Stimulated activated CD4-positive, alpha-beta T cell treated with anti-CD3 and anti-CD28 coated beads, Interleukin-4, amount 100 ng/mL, for 48 hours (primary cell): ENCODE results near the gene SLC19A1.

Experiments used
- DNase-seq, 2 donors: peaks; one replicate each; pipeline ENCODE4 v3.0.0-alpha.2; 2020; ENCODE audit warnings: low read depth in 2 of 2

SLC19A1 gene

DNA sequence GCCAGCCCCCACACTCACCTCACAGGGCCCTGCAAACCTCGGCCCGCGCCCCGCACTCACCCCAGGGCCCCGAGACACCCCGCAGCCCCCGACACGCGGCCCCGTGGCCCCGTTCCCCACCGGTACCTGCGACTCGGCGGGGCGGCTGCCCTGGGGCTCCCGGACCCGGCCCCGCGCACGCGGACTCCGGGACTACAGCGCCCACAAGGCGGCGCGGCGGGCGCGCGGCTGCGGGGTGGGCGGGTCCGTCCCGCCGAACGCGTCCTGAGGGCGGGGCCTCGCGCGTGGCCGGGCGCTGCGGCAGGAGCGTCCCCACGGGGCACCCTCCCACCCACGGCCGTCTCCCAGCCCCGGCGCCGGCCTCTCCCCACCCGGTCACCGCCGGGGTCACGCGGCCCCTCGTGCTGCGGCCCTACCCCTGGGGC is at the start of gene SLC19A1:
SLC19A1 (minus strand) TSS at position 199 of the 425 bp plus-strand sequence. CDS start 4,481 bp downstream, outside the sequence.
- DNase-seq, result peak; percentile 61 to 66

DNA sequence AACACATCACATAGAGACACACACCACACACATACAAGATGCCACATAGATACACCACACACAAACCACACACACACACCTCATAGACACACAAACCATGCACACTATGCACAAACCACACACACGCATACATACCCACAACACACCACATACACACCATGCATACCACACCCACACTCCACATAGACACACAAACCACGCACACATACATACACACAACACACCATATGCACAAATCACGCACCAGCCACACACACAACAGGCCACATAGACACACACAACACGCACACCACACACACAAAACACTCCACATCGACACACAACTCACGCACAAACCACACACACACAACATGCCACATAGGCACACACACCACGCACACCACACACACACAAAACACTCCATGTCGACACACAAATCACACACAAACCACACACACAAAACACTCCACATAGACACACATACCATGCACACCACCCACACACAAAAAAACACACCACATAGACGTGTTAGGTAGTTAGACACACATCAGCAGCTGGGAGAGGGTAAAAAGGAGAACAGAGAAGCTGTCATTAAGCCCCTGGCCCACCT is 49.5 kb upstream of the SLC19A1 start:
- no peak for DNase-seq

DNA sequence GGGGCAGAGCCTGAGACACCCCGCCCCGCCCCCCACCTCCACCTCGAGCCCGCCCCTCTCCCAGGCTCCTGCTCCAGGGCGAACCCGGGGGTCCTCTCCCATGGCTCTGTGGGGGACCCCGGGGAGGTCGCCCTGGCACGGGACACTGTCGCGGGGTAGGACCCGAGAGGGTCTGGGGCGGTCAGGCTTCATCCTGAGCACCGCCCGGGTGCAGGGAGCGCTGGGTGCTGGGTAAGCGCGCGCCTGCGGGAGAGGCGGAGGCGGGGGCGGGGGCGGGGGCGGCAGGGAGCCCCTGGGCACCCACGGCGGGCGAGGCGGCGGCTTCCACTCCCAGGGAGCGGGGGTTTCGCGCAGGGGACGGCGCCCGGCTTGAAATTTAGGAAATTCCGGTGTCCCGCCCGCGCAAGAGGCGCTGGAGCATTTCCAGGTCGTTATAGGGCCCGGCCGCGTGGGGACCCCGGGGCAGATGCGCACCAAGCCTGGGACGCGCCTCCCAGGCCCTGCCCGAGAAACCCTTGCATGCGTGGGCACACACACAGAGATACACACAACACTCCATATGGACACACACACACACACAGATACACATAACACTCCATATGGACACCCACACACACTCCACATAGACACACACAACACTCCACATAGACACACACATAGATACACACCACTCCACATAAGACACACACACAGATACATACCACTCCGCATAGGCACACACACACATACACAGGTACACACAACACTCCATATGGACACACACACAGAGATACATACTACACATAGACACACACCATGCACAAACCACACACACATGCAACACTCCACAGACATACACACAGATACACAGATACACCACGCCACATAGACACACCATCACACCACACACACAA is 48.7 kb upstream of the SLC19A1 start:
- peak; percentile 50 for DNase-seq

DNA sequence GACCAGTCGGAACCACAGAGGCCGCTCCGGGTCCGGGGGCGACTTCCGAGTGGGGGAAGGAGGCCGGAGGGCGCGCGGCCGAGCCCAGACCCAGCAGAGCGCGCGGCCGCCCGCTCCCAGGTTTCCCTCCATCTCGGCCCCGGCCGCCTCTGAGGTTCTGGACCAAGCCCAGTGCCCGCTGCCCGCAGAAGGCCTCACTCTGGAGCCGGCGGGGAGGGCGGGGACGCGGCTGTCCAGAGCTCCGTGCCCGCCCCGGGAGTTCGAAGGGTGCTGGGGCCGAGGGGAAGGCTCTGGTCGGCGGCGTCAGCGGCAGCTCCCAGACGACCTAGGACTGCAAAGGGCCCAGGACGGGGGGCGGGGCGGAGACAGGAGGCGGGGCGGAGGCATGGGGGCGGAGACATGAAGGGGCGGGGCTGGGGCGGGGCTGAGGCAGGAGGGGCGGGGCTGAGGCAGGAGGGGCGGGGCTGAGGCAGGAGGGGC is 48.0 kb upstream of the SLC19A1 start:
- peak; percentile 64 to 80 for DNase-seq

DNA sequence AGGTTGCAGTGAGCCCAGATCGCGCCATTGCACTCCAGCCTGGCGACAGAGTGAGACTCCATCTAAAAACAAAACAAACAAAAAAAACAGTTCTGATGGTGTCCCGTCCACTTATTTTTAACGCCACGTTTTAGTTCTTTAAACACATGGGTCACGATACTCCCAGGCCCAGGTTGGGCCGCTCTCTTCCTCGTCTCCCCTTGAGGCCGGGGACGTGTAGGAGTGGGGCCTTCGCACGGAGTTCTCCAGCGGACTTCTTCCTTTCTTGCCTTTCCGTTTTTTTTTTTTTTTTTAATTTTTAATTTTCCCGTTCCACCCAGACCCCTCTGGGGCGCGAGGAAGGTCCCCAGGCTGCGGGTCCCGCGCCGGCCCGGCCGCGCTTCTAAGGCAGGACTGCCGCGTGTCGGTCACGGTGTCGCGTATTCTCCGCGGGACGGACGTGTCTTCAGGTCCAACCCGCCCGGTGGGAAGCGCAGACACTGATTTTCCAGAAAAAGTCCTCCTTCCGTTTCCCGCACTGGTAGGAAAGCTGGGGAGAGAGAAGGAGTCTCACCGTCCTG is 47.5 kb upstream of the SLC19A1 start:
- no peak for DNase-seq

DNA sequence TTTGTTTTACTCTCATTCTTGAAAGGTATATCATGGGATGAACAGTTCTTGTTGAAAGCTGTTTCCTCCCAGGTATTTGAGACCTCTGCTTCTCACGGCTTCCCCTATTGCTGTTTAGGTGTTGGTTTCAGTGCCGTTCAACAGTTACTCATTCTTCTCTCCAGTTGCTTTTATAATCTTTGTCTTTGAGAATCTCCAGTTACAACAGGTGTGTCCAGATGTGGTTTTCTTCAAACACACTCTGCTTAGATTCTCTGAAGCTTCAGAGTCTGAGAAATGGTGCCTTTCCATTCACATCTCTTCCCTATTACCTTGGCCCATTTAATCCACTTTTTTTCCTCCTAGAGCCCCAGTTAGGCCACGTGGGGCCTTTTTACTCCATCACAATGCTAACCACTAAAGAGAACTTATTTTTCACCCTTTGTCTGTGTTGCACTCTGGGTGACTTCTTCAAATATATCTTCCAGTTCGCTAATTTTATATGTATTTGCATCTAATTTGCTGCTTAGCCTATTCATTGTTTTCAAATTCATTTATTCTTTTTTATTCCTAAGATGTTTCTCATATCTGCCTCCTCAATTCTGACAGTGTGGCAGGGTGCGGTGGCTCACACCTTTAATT is 46.7 kb upstream of the SLC19A1 start:
- DNase-seq, result no peak

DNA sequence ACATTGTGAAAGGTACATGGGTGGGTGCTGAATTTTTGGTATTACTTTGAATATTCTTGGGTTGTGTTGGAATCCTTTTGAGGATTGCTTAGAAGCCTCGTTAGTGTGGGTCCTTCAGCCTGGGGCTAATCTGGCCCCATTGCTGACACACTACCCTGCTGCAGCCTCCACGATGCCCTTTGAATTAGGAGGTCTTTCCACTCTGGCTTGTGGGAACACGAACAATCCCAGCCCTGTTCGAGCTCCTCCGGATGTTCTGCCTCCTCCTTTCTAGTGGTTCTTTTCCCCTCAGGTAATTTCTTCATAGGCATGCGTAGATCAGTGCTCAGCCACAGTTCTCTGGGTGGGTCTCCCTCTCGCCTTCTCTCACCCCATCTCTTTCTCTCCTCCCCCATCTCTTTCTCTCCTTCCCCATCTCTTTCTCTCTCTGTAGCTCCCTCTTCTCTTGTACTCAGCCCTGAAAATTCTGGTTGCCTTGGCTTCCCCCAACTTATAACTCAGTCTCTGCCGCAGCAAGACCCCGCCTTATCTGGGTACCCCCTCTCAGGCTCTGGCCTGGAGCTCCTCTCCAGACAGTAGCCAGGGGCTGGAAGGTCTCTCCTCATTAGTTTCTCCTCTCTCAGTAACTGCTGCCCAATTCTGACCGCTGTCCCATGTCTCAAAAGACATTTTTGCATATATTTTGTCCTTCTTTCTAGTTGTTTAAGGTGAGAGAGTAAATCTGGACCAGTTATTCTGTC is 46.0 kb upstream of the SLC19A1 start:
- no peak for DNase-seq

DNA sequence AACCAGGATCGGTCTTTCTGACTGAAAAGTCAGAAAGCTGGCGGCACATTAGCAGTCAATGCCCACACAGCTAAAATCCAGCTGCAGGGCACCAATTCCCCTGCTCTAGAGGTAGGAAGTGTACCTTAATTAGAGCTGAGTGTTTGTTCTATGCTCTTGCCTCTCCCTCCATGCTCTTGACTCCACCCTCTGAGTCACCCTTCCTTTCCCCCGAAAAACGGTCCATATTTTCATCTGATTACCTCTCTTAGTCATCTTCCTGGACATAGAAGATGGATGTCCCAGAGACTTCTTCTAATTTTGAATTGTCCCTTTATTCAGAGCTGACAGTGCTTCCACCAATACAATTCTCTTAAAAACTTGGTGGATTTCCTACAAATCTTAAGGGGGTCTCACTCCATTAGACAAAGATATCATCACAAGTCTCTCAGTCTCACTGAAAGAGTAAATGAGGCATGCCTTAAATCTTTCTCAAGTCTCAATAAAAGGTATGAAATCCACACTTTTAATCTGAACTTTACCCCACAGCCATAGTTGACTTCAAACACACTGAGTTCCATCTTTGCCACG is 44.1 kb upstream of the SLC19A1 start:
- DNase-seq, result no peak

DNA sequence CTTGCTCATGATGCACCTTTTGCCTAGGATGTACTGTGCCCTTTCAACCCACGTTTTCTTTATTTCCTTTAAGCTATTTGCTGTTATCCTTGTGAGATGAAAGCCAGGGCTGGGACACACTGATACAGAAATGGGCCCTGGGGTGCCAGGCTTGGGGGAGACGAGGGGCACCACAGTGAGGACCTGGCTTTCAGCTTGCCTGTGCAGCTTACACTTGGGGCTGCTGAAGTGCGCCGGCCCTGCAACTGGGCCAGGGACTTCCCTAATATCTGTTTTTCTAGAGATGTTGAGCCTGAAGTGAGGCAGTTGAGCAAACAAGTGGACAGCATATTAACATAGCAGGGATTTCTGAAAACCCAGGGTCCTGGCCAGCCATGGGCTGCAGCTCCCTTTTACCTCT is 42.5 kb upstream of the SLC19A1 start:
- DNase-seq, result no peak

DNA sequence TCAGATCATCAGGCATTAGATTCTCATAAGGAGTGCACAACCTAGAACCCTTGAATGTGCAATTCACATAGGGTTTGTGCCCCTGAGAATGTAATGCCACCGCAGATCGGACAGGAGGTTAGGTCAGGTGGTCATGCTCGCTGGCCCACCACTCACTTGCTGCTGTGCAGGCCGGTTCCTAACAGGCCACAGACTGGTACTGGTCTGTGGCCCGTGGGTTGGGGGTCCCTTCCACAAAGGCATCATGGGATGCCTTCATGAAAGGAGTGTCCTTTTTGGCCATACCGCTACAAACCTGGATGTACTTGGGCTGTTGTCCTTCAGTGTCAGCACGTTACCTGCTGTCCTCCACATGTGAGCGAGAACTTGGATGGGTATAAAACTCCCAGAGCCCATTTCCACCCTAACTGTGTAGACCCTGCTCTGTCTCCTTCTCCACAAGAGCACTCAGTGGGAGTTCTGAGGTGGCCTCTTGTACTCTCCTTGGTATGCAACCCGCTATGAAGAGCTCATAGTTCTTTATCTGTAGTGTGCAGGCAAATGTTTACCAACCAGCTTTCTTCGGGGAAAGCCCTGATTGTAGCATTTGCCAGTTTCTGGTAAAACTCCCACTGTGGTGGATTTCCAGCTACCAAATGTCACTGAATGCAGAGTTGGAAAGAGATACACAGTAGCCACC is 41.7 kb upstream of the SLC19A1 start:
- no peak for DNase-seq

DNA sequence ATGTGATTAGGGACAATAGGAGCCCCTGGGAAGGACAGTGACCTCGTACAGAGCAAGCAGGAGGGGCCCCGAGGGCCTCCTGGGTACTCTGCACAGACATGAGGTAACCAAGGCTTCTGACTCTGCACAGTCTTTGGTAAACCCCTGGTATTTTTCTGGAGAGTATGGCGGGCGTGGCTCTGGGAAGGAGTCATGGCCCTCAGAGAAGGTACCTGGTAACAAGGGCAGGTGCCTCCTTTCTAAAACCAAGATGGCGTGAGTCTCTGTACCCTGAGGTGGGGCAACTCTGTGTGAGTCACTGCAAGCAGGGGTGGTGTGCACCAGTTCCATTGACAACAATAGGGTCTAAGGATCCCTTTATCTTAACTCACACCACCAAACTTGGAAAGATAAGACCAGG is 39.9 kb upstream of the SLC19A1 start:
- DNase-seq, result no peak

DNA sequence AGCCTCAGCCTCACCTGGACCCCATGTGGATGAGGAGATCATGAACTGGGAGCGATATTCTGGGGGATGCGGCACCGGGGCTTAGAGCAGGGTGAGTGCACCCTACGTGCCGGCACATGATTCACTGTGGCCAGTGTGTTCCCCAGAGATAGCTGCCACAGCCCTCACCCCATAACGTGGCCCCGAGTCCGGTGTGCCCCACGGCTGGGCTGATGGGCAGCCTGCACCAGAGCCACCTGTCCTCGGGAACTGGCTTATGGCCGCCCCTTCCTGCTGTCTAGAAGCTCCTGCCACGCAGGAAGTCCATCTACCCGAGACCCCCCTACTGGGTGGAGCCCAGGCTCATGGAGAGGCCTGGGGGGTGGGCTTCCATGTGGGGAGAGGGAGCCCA is 39.1 kb upstream of the SLC19A1 start:
- no peak for DNase-seq

DNA sequence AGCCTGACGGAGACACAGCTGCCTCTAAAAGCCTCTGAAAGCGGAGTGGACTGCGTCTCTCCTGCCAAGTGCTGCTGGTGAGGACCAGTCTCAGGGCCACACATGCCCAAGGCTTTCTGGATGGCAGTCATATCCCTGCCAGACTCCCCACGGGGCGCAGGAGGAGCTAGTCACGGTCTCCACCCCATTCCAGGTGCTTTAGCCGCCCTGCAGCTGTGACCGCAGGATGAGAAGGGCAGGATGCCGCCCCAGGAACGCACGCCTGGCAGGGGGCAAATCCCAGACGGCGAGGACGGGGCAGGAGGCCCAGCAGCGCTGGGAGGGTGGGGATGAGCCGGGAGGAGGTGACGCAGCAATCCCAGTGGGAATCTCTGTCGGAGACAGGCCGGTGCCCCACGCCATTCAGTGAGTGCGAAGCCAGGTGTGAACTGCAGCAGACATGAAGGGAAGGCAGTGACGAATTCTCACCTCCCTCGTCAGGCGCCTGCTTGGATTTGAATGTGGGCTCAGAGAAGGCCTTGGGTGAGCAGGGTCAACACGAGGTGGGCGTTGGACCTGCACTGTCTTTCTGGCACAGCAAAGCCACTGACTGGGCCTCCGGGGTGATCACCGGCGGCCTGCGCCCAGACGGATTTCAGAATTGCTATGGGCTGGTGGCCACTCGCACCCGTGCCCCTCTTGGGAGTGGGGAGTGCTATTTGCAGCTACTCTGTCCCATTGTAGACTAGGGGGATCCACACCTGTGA is 38.5 kb upstream of the SLC19A1 start:
- no peak for DNase-seq

DNA sequence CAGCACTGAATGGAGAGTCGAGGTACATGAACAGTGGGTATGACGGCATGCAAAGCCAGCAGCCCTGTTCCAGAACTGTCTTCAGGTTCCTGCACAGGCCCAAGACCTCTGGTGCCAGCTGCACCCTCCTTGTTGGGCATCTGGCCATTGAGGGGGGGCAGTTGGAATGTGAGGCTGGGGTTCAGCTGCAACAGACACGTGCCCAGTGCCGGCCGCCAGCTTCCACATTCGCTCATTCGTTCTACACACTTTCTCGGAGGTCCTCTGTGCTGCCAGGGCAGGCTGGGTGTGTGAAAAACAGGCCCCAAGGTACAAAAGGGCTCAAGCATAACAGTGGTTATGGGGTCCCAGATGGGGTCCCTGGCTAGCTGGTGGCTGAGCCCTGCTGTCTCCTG is 37.9 kb upstream of the SLC19A1 start:
- DNase-seq, result no peak

DNA sequence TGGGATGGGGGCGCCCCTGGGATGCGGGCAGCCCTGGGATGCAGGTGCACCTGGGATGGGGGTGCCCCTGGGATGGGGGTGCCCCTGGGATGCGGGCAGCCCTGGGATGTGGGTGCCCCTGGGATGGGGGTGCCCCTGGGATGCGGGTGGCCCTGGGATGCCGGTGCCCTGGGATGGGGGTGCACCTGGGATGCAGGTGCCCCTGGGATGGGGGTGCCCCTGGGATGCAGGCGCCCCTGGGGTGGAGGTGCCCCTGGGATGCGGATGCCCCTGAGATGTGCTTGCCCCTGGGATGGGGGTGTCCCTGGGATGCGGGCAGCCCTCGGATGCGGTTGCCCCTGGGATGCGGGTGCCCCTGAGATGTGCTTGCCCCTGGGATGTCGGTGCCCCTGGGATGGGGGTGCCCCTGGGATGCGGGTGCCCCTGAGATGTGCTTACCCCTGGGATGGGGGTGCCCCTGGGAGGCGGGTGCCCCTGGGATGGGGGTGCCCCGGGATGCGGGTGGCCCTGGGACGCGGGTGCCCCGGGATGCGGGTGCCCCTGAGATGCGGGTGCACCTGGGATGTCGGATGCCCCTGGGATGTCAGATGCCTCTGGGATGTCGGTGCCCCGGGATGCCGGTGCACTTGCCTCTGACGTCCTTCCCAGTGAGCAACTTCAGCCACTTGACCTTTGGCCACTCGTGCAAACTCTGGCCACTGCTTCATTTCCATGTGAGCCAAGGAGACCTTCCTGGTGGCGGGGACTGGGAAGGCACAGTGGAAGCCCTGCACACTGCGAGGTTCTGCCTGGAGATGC is 37.3 kb upstream of the SLC19A1 start:
- DNase-seq, result no peak

DNA sequence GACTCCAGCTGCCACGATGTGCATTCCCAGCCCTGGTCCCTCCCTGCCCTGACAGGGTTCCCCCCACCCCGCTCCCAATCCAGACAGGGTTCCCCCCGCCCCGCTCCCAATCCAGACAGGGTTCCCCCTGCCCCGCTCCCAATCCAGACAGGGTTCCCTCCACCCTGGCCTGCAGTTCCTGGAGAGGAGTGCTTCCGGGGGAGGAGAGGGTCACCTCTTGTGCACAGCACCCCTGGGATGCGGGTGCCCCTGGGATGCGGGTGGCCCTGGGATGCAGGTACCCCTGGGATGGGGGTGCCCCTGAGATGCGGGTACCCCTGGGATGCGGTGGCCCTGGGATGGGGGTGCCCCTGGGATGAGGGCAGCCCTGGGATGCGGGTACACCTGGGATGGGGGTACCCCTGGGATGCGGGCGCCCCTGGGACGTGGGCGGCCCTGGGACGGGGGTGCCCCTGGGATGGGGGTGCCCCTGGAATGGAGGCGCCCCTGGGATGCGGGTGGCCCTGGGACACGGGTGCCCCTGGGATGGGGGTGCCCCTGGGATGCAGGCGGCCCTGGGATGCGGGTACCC is 36.7 kb upstream of the SLC19A1 start:
- no peak for DNase-seq

DNA sequence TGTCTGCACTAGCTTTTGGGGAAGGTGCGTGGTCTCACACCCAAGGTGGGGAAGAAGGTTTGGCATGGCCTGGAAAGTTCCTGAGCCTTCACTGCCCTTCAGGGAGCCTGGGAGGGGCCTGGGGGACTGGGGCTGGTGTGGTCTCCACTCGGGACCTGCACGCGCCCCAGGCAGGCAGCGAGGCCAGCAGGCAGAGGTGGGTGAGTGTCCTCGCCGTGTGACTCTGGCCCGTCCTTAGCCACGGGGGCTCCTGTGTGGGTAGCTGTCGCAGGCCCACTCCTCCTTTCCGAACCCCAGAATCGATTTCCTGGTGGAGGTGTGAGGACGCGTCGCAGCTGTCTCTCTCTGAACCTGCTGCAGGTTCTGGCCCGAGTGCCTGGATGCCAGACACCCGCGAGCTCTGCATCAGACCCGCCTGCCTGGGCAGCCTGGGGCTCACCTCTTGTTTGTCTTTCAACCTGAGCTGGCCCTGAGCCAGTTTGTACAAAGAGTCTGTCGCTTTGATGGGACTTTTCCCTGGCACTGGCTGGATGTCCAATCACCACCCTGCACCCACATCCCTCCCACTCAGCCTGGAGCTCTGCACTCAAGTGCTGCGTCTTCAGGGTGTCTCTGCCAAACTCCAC is 36.0 kb upstream of the SLC19A1 start:
- no peak for DNase-seq

DNA sequence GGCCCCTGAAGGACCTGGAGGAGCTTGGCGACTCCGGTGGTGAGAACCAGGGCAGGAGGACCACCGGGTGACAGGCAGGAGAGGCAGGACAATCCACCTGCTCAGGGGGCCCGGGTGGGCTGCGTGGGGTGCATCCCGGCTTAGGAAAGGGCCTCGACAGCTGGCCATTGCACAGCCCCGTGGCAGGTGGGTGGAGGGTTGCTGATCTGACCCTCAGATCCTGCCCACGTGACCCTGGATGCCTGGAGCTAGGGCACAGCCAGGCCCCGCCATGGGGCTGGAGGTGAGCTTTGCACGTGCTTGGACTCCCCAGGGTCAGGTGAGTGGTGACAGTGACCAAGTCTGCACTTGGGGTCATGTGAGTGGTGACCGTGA is 35.5 kb upstream of the SLC19A1 start:
- no peak for DNase-seq
